ENCODE results near the gene CD151.

DNA sequence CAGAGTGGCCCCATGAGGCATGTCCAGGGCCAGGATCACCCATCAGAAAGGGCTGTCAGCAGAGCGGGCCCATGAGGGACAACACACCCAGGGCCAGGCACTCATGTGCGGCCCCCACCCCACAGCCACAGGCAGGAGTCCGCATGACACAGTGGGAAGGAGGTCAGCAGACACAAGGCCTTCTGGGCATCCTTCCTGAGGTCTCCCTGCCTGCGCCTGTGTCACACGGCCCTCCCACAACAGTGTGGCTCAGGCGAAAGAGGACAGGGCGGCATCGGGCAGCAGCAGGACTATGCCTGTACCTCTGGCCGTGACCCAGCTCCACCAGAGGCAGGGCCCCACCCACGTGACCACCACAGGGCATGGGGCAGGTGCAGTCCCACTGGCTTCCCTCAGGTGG, 50.8 kb downstream of the CD151 start:
- TF ChIP-seq, protein P1, sequence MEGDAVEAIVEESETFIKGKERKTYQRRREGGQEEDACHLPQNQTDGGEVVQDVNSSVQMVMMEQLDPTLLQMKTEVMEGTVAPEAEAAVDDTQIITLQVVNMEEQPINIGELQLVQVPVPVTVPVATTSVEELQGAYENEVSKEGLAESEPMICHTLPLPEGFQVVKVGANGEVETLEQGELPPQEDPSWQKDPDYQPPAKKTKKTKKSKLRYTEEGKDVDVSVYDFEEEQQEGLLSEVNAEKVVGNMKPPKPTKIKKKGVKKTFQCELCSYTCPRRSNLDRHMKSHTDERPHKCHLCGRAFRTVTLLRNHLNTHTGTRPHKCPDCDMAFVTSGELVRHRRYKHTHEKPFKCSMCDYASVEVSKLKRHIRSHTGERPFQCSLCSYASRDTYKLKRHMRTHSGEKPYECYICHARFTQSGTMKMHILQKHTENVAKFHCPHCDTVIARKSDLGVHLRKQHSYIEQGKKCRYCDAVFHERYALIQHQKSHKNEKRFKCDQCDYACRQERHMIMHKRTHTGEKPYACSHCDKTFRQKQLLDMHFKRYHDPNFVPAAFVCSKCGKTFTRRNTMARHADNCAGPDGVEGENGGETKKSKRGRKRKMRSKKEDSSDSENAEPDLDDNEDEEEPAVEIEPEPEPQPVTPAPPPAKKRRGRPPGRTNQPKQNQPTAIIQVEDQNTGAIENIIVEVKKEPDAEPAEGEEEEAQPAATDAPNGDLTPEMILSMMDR (IDR thresholded peaks at IDR 0.05) = no peak
- no peak for TF ChIP-seq POLR2A (IDR thresholded peaks at IDR 0.05)

Measured in sigmoid colon (tissue), 3 donors.